HG03045 (cell line): ENCODE results near the gene CD200.

ENCODE experiments used
- ATAC-seq: cut with Tn5 transposase; IDR thresholded peaks from one replicate; pipeline ENCODE4 v1.9.1; 2021; ENCODE audit warnings: mild to moderate bottlenecking, moderate library complexity; ENCODE audit not compliant: unreplicated experiment

Gene CD200, protein sequence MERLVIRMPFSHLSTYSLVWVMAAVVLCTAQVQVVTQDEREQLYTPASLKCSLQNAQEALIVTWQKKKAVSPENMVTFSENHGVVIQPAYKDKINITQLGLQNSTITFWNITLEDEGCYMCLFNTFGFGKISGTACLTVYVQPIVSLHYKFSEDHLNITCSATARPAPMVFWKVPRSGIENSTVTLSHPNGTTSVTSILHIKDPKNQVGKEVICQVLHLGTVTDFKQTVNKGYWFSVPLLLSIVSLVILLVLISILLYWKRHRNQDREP

DNA sequence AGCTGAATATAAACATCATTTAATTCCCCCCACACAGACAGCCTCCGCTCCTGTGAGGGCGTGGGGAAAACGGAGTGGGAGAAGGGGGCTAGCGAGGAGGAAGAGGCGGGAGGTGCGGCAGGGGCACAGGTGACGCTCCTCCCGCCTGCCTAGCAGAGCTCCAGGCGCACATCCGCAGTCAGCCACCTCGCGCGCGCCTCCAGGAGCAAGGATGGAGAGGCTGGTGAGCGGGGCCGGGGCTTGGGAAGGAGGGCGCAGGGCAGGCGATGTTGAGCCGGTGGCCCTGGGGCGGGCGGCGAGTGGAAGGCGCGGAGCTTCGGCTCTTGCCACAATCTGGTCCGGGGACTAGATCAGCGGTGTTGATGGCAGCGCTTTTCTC lies at the start of gene CD200:
TSS of gene CD200 (plus strand) at position 155 of the 379 bp plus-strand sequence. CDS start at position 212, 57 bp downstream.
- peak; percentile 59 for ATAC-seq

DNA sequence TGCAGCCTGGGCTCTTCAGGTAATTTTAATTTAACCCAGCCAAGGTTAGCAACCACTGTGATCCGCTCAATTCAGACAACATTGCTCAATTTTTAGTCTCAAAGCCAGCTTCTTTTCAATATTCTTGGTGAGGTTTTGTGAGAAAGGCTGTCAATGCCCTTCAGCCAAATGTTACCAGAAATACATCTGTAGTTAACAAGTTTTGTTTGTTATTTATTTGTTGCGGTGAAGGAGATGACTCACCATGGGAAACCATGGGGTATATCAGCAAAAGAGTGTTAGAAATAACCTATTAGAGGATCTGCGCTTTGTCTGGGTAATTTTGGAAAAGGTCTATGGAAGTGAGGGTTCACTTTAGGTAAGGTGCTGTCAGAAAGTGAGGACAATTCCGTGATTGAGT lies 43.9 kb upstream of the CD200 start:
- ATAC-seq = no peak

DNA sequence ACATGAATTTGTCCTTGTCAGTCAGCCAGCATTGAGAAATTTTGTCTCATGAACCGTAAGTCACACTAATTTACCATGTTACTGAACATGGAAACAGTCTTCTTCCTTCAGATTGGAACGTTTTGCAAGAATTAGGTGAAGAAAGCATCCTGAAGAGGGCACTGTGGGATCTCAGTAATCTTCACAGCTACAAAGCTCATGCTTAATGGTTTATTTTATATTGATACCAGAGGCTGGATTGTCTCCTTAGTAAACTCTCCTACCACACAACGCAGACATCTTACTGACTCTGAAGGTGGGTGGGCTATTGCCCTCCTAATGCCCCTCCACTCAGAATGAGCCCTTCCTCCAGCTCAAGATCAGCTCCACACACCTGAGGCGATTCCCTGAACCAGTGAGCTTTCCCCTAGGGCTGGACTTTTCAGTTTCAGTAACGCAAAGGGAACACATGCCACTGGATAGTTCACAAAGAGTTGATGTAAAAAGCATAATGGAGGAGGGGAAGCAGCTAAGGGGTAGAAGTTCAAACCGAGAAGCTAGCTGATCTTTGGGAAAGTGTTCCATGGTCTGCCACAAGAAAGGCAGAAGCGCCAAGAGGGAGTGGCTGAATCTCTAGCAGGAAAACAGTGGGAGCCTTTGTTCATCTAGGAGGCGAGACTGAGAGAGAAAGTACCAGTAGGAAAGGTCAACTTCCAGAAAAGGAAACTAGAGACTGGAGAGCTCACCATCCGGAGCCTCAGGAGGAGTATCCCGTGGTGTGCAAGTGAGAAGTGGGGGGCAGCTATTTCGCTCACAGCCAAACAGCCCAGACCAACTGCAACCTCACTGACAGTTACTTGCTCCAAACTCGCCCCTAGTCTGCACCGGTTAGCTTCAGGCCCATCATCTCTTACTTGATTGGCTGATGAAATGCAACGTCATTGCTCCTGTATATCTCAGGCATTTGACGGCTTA lies 39.3 kb upstream of the CD200 start, which contains the start of gene SLC9C1:
TSS of gene SLC9C1 (minus strand) at position 849 of the 954 bp plus-strand sequence. CDS start 7,425 bp downstream, outside the sequence.
- ATAC-seq = peak; percentile 57

DNA sequence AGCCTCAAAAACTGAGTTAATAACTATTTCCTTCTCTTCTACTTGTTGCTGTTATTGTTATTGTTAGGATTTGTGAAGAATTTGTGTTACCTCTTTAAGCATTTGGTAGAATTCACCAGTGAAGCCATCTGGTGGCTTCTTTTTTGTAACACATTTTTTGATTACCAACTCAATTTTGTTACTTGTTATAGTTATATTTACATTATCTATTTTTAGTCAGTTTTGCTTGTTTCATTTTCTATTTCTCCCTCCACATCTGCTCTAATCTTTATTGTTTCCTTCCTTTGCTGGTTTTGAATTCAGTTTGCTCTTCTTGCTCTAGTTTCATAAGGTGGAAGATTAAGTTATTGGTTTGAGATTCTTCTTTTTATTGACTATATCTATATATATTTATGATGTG lies 35.2 kb upstream of the CD200 start:
- no peak for ATAC-seq

DNA sequence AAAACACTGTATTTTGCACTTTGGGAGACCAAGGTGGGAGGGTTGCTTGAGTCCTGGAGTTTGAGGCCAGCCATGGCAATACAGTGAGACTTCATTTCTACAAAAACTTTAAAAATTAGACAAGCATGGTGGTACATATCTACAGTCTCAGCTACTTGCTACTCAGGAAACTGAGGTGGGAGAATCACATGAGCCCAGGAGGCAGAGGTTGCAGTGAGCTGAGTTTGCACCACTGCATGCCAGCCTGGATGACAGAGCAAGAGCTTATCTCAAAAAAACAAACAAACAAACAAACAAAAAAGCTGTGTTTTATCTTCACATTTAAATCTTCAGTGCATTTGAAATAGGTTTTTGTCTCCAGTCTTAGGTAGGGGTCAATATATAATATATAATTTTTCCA lies 34.2 kb upstream of the CD200 start:
- no peak for ATAC-seq

DNA sequence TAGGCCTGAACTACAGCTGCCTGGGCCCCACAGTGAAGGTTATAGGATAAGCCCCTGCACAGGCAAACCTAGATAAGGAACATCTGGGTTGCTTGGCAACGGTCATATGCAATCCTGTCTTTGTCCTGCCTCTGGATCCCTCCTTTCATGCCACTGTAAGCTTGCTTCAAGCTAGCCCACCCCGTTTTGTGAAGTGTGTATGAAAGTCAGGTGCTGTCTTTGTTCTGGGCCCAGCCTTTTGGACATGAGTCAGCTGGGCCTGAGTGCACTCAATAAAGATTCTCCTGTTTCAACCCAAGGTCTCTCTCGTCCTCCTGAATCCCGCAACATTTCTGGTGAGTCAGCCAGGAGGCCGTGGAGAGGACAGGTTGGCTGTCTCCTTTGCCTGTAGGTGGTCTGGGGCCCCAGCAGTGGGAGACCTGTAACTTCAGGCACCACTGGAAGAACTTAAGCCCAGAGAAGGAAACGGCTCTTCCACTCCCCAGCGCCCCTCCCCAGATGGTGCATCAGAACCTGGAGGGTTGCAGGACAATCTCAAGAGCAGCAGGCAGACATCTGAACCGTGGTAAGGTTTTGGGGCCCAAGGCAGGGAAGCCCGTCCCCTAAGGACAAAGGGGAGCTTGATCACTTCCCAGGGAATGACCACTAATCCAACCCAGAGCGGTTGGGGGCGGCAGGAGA lies 30.7 kb upstream of the CD200 start:
- ATAC-seq = no peak

DNA sequence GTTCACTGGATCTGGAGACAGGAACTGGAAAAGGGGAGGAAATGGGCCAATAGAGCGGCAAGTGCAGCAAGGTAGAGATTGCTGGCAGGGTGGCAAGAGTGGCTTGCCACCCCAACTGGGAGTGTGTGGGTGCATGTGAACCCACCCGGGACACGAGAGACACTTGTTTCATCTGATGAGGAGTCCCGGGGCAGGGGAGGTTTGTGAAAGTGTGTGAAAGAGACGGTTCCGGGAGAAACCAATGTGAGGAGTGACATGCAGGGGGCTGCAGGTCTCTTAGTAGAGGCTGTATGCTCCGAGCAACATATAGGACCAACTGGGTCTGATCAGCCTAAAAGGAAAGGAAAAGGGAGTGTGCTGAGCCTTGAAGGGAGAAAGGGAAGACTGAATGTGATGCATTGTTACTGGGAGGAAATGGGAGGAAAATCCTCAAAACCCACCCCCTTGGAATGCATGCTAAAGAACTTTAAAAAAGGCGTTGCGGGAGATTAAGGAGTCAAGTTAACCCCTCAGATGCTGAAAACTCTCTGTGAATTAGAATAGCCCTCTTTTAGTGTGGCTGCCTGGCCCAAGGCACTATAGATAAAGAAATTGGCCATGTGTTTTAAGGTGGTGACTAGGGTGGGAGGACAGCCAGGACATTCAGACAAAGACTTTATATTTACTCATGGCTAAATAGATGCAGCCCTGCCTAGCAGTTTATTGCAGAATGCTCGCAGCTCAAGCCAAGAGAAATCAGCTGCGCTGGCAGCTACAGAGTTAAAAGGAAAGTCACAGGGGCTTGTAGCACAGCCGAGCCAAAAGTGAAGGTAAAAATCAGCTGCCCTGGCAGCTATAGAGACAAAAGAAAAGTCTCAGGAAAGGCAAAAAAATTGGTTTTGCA lies 29.8 kb upstream of the CD200 start:
- peak; percentile 53 for ATAC-seq

DNA sequence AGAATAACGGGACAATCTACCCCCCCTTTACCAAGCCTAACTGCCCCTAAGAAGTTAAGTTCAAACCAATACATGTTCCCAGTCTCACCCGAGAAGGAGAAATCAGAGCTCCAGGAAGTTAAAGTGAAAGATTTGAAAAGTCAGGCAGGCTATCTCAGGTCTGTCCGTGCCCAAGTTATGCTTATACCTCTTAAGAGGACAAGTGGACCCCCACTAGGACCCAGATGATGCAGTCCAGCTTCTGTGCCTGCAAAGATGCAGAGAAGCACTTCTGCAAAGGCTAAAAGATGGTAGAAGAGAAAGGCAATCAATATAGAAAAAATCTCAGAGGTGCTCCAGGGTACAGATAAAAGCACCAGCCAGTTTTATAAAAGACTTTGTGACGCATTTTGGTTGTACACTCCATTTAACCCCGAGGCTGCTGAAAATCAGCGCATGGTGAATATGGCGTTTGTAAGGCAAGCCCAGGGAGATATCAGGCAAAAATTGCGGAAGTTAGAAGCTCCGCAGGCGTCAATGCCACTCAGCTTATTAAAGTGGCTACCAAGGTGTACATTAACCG lies 29.1 kb upstream of the CD200 start:
- ATAC-seq = peak; percentile 36

DNA sequence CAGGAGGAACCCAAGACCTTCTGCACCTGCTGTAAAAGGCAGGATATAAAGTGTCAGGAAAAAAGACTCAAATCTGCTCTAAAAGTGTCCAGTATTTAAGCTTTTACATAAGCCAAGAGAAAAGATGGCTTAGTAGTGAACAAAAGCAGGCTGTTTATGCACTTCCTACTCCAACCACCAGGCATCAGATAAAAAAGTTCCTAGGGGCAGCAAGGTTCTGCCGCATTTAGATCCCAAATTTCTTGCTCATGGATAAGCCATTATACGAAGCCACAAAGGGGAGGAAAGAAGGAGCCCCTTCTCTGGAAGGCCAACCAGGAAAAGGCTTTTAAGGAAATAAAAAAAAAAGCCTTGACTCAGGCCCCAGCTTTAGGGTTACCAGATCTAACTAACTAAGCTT lies 28.3 kb upstream of the CD200 start:
- ATAC-seq = no peak

DNA sequence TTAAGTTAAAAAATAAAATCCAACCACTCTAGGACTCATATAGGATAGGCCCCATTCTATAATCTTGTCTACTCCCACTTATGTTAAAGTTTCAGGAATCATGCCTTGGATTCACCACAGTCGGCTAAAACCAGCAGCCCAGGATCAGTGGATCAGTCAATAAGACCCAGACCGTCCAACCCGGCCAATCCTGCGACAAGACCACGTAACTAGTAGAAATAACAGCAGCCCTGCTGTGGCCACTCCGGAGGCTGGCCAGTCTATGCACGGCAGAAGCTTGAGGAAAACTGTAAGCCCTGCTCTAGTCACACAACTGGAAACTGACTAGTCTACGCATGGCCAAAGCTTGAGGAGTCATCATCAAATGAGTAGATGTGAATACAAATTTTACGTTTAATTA lies 26.1 kb upstream of the CD200 start:
- ATAC-seq = no peak

DNA sequence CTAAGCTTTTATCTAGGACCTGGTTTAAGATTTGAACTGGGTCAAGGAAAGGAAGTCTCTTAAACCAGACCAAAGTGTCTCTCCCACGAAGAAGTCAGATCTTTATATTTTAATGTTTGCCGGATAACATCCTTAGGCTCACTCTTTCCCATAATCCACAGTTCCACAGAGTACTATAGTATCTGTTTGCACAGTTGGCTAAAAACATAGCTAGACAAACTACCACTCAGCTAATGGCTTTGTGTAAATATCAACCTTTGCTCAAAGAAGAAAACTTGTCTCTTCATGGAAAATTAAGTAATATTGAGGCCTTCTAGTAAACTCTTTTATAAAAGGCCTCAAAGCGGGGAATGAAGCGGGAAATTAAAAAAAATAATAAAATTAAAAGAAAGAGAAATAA lies 25.4 kb upstream of the CD200 start:
- no peak for ATAC-seq

DNA sequence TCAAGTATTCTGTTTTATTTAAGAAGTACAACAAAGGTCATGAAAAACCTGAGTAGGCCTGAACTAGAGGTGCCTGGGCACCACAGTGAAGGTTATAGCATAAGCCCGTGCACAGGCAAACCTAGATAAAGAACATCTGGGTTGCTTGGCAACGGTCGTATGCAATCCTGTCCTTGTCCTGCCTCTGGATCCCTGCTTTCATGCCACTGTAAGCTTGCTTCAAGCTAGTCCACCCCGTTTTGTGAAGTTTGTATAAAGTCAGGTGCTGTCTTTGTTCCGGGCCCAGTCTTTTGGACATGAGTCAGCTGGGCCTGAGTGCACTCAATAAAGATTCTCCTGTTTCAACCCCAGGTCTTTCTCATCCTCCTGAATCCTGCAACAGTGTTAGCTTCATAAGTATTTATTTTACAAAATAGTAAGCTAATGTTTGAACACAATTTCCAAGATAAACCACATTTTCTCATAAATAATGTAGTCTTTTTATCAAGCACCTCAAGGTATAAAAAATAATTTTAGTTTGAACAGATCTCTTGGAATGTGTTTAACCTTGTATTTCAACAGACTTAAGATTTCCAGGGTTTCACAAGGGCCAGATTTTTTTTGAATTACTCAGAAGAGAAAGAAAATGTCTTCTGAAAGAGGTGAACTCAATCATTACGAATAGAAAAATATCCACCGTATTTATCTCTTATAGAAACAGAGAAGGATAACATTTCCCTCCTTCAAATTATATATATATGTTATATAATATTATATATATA lies 24.6 kb upstream of the CD200 start:
- no peak for ATAC-seq

DNA sequence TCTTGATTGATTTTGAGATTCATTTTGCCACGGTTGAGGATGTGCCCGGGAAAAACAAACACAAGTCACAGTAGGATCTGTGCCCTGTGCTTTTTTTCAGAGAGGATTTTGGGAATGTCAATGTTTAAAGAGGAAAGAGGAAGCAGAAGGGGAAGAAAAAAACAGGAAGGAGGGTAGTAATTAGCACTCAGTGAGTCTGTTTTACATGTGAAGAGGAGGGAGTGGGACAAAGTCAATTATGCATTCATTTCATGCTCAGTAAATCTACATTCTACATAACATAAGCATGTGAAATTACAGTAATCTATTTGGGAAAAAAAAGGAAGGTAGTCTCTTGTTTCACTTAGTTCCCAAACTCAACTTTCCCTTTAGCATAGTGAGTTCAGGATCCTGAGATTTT lies 18.3 kb upstream of the CD200 start:
- ATAC-seq = no peak

DNA sequence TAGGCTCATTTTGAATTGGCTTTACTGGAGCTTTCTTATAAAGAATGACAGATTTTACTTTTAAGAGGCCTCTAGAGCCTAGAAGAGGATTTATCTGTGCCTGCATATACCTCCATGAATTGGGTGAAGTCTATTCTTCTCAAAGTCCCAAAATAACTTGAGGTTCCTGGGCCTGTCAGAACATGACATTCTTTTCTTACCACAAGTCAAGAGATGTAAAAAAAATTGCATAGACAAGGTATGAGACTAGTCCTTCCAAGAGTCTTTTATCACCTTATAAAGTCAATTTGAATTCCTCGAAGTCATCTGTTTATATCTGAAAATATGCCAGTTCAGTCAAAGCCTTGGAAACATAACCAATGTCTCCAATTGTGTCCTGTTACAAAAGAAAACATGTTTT lies 17.2 kb upstream of the CD200 start:
- ATAC-seq = no peak

DNA sequence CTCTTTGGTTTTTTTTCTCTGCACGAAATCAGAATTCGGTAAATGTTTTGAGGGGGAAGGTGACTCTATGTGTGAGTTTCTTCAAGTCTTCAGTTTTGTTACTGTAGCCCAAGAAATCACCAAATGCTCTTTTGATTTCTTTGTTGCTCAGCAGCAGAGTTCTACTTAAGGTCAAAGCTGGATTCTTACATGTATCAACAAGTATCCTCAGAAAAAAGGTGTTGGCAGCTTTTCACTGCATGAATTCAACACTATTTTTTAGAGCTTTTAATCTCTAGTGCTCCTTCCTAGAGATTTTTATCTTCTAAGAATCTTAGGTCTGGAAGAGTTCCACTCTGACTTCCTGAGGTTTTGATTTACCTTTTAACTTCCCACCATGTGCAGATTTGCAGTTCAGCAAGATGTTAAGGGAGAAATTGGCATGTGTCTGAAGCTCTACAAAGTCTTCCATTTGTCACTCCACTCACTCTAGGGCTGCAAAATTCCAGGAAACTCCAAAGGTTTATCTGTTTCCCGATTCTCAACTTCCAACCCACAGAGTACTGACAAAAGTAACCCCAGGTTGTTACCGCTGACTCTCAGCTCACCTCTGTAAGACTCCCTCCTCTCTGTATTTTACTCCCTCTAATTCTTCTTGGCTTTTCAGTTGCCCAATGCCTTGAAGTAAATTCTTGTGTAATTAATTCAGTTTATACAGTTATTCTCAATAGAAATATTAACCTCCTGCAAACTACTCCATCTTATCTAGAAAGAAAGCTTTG lies 13.3 kb upstream of the CD200 start:
- ATAC-seq = no peak

DNA sequence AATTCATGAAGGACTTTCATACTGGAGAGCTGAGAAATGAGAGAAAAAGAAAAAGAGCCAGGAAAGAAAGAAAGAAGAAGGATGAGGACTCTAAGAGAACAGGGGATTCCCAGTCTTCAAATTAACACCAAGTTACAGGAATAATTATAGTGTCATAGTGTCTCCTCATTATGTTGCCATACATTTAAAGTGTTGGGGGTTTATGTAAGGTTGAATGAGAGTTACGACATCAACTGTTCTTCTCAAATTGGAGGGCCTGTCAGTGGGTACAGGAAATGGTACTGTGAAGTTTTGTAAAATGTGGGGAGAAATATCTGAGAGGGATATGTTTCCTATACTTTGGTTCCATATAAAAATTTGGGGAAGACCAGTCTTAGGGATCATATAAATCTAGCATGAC lies 12.3 kb upstream of the CD200 start:
- ATAC-seq = no peak

DNA sequence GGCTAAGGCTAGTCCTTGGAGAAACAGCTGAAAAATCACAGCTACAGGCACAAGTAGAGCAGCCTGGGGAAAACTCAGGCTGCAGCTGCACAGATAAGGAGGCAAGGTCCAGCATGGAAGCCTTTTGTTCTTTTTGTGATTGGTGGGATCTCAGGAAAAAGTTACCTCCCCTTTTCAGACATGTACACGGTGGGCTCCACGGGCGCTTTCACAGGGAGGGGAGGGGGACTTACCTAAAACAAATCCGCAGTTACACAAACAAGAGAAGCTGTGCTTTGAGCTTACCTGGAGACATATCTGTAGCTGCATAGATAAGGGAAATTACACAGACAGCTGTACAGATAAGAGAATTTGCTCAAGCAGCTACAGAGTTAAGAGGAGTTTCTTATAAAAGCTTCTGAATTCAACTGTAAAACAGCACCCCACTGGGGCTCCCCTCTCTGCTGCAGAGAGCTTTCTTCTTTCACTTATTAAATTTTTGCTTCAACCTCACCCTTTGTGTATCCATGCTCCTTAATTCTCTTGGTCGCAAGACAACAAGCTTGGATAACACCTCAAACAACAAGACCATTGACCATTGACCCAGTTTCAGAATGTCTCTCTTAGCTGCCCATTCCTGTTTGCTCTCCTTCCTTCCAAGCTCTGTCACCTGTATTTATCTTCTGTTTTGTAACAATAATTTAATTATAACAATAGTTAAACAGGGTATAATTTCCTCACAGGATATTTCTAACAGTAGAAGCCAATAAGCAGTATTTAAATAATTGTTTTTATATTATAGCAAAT lies 10.9 kb upstream of the CD200 start:
- ATAC-seq = no peak

DNA sequence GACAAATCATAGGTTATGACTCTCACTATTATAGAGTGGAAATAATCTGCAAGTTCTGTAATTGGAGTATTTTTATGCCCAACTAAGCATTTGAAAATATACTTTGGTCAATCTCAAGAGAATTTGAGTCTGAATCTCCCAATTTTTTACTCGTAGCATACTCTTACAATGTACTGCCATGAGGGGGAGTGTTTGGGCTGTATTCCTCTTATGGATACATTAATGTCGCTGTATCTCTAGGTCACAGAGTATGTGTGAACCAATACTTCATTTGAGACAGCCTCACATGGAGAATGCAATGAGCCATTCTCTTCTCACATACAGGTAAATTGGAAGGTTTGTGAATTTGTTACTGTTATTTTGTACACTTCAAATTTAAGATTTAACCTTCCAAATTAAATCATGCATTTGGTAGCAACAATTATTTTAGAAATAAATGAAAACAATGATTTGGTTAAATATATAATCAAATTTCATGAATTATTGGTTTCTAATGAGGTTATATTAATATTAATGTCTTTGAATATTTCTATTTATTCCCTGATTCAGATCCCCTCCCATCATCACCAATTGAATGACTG lies 5.5 kb upstream of the CD200 start:
- ATAC-seq = peak; percentile 80
